ENCODE measurements around the gene GAREM2.

DNA sequence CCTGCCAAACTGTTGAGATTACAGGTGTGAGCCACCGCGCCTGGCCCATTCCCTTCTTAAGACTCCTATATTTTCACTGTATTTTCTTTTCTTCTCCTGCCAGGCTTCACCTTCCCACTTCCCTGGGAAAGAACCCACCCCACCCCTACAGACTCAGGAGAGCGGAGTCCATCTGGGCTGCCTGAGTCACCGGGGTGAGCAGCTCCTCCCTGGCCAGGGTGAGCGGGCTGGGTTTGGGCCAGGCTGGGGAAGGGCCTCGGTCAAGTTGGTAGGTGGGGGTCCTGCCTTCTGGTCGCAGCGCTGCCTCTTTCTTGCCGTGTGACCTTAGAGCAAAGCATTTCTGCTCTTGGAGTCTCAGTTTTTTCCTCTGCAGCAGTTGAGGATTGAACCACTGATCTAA, 2.1 kb upstream of the GAREM2 start:
- no peak for TF ChIP-seq ARNT (IDR thresholded peaks at IDR 0.05)
- no peak for TF ChIP-seq ELF4 (IDR thresholded peaks at IDR 0.05)
- no peak for TF ChIP-seq BHLHE40 (IDR thresholded peaks at IDR 0.05; ENCODE audit: borderline replicate concordance)
- no peak for TF ChIP-seq SP1 (IDR thresholded peaks at IDR 0.05)
- TF ChIP-seq TARDBP (IDR thresholded peaks at IDR 0.05) = no peak
- TF ChIP-seq SUZ12 (IDR thresholded peaks at IDR 0.05) = no peak
